ENCODE results near the gene KRTAP10-11.

The KRTAP10-11 gene

GRCh38 chr21:44612669-44613229, 33.5 kb upstream of the KRTAP10-11 start:
- TF ChIP-seq, protein P1, sequence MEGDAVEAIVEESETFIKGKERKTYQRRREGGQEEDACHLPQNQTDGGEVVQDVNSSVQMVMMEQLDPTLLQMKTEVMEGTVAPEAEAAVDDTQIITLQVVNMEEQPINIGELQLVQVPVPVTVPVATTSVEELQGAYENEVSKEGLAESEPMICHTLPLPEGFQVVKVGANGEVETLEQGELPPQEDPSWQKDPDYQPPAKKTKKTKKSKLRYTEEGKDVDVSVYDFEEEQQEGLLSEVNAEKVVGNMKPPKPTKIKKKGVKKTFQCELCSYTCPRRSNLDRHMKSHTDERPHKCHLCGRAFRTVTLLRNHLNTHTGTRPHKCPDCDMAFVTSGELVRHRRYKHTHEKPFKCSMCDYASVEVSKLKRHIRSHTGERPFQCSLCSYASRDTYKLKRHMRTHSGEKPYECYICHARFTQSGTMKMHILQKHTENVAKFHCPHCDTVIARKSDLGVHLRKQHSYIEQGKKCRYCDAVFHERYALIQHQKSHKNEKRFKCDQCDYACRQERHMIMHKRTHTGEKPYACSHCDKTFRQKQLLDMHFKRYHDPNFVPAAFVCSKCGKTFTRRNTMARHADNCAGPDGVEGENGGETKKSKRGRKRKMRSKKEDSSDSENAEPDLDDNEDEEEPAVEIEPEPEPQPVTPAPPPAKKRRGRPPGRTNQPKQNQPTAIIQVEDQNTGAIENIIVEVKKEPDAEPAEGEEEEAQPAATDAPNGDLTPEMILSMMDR (IDR thresholded peaks at IDR 0.05; ENCODE audit: control insufficient read depth, insufficient read depth, low read depth, low read length, missing control alignments): no peak
- H3K4me3 ChIP-seq (ENCODE audit: control insufficient read depth, low read depth, low read length): no peak overlapping the region
- DNase-seq (ENCODE audit: low read depth): no peak

- TF ChIP-seq, protein P1 (IDR thresholded peaks at IDR 0.05; ENCODE audit: control insufficient read depth, insufficient read depth, low read depth, low read length, missing control alignments): no peak
- DNase-seq (ENCODE audit: low read depth): no peak
- H3K4me3 ChIP-seq (ENCODE audit: control insufficient read depth, low read depth, low read length): no peak overlapping the region
Measured at GRCh38 chr21:44613386-44614155, 32.6 kb upstream of the KRTAP10-11 start.

DNA sequence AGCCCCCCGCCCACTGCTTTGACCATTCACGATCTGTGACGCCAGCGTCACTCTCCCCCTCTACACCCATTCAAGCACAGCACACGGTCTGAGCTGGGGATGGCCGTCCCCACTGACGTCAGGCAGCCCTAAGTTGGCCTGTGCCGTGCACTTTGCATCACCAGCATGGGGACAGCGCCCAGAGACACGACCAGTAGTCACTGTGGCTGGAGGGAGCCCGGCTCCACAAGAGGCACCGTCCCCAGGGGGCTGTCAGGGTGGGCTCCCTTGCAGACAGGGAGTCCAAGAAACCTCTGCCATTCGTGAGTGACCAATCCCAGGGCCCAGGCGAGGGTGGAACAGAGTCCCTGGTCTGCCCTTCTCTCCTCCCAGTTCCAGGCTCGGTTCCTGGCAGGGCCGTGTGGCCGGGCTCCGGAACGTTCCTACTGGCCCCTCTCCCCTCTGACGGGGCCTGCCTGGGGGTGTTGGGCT, 32.0 kb upstream of the KRTAP10-11 start:
- no peak for DNase-seq (ENCODE audit: low read depth)
- TF ChIP-seq, protein P1 (IDR thresholded peaks at IDR 0.05; ENCODE audit: control insufficient read depth, insufficient read depth, low read depth, low read length, missing control alignments): no peak
- H3K4me3 ChIP-seq (ENCODE audit: control insufficient read depth, low read depth, low read length): no peak overlapping the region

DNA sequence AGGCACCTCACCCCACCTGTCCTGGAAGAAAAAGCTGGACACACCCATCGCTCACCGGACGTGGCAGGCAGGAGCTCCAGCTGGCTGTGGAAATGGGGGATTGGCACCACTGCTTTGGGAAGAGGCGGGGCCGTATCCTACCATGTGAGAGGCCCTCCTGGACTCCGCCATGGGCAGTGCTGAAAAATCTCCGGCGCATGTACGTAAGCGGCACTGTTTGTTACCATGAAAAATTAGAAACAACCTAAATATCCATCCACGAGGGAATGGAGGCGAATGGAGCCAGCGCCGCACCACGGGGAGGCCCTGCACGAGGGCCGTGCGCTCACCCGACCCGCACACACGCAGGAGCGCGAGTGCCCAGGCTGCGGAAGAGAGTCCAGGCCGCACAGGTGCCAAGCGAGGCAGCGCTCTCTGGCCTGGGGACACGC, 31.2 kb upstream of the KRTAP10-11 start:
- TF ChIP-seq, protein P1 (IDR thresholded peaks at IDR 0.05; ENCODE audit: control insufficient read depth, insufficient read depth, low read depth, low read length, missing control alignments): no peak
- H3K4me3 ChIP-seq (ENCODE audit: control insufficient read depth, low read depth, low read length): no peak overlapping the region
- DNase-seq (ENCODE audit: low read depth): no peak

- no peak for DNase-seq (ENCODE audit: low read depth)
- no peak overlapping the region for H3K4me3 ChIP-seq (ENCODE audit: control insufficient read depth, low read depth, low read length)
- TF ChIP-seq, protein P1 (IDR thresholded peaks at IDR 0.05; ENCODE audit: control insufficient read depth, insufficient read depth, low read depth, low read length, missing control alignments): no peak
Measured at GRCh38 chr21:44615466-44615865, 30.7 kb upstream of the KRTAP10-11 start.

GRCh38 chr21:44615911-44616590, 30.2 kb upstream of the KRTAP10-11 start:
- TF ChIP-seq, protein P1 (IDR thresholded peaks at IDR 0.05; ENCODE audit: control insufficient read depth, insufficient read depth, low read depth, low read length, missing control alignments): no peak
- DNase-seq (ENCODE audit: low read depth): no peak
- H3K4me3 ChIP-seq (ENCODE audit: control insufficient read depth, low read depth, low read length): no peak overlapping the region
